PFSK-1 (cell line): Measurements from ENCODE around the gene UNC13C.

ENCODE experiments used
- FOXP2 ChIP-seq: optimal IDR thresholded peaks from 2 replicates; pipeline ENCODE3; 2011; ENCODE audit warnings: borderline replicate concordance, control low read depth, inconsistent platforms; ENCODE audit not compliant: insufficient read depth; ENCODE audit errors: extremely low read length, extremely low read depth
- SIN3A ChIP-seq: IDR thresholded peaks from 2 replicates; pipeline ENCODE4 v1.6.1; 2012; ENCODE audit warnings: mild to moderate bottlenecking, low read length, moderate library complexity, borderline replicate concordance; ENCODE audit not compliant: insufficient read depth

DNA sequence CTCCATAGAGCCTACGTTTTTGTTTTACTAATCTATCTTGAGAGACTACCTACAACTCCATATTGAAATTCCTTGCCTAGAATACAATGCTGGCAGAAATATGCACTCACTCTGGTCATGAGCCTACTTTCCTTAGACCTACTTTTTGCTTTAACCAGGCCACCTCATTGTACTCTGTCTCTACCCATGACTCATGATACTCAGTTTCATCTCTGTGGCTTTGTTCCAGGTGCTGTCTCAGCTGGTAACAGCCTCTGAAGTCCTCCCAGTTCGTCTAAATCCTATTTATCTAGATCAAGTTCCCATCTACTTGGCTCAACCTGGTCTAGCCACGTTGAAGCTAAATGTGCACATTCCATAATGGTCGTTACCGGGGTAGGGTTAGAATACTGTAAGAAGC, 682.1 kb downstream of the UNC13C start:
- TF ChIP-seq FOXP2, result no peak
- TF ChIP-seq SIN3A, result no peak
